GM23248 (cell line): ENCODE measurements around the gene CEP295NL.

ENCODE experiments used
- EZH2 ChIP-seq: fragments of 200-600 bp; sonication (generic); IDR thresholded peaks from 2 replicates; pipeline ENCODE4 v1.6.1; 2018; ENCODE audit warnings: antibody characterized with exemption, mild to moderate bottlenecking; ENCODE audit not compliant: insufficient read depth, poor library complexity, severe bottlenecking
- EZH2phosphoT487 ChIP-seq: fragments of 200-600 bp; sonication (generic); IDR thresholded peaks from 2 replicates; pipeline ENCODE4 v1.6.1; 2018; ENCODE audit warnings: antibody characterized with exemption, moderate library complexity, mild to moderate bottlenecking, low read depth; ENCODE audit not compliant: insufficient read depth

DNA sequence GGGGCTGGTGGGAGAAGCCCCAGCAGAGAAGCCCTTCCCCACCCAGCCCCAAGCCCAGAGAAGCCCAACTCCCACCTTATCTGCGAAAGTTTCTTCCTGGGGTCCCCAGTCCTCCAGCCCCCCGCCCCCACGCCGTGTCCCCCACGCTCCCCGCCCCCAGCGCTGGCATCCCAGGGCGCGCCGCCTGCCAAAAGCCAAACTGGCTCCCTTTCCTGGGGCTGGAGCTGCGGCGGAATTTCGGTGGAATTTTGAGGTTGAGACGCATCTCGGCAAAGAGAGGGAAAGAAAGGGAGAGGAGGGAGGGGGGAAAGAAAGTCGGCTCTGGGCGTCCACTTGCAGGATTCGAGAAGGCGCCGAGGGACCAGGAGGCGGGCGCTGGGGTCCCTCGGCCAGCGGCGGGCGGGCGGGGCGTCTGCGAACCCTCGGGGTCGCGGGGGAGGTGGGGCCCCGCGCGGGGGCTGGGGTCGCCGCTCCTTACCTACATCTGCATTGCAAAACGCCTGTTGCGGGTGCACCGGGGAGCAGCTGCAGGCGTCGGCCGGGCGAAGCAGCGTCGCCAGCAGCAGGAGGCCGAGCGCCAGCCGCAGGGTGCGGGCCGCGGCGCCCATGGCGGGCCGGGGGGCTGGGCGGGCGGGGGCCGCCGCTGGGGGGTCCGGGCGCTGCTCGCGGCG lies 21.6 kb upstream of the CEP295NL start:
- TF ChIP-seq EZH2 (no peak), EZH2phosphoT487 (no peak)
